GM23338 (cell line): ENCODE measurements around the gene COL9A3. TPM values are rescaled to one million over a fixed set of nuclear protein-coding genes. Genes with fewer than 3 reads are reported as not detected.
A peak's percentile ranks its signal among the peaks of the same experiment; 100 is the strongest.

Source experiments
- ATAC-seq: fragments of 200-7000 bp; cut with Tn5 transposase; 3 replicates; pipeline ENCODE4 v1.9.1; 2020
- DNase-seq: peaks from one replicate; pipeline ENCODE4 v3.0.0-alpha.2; 2015; ENCODE audit warnings: low spot score
- H2AFZ ChIP-seq: fragments of 200-600 bp; sonication (generic); 2 replicates; pipeline ENCODE4 v1.8.0; 2016; ENCODE audit warnings: antibody characterized with exemption, mild to moderate bottlenecking, moderate library complexity
- H3F3A ChIP-seq: fragments of 200-600 bp; sonication (generic); replicated peaks from 2 replicates; pipeline ENCODE4 v1.8.0; 2017; ENCODE audit warnings: antibody characterized with exemption, mixed run types, low read depth
- H3K27ac ChIP-seq: fragments of 200-600 bp; sonication (generic); 2 replicates; pipeline ENCODE4 v1.6.1; 2016; ENCODE audit warnings: low read depth
- H3K27me3 ChIP-seq: fragments of 200-600 bp; sonication (generic); 2 replicates; pipeline ENCODE4 v1.8.0; 2016; ENCODE audit warnings: mild to moderate bottlenecking, mixed run types, moderate library complexity; ENCODE audit not compliant: insufficient read depth
- H3K36me3 ChIP-seq: fragments of 200-600 bp; sonication (generic); 2 replicates; pipeline ENCODE4 v1.8.0; 2016; ENCODE audit warnings: mild to moderate bottlenecking; ENCODE audit not compliant: insufficient read depth
- H3K4me1 ChIP-seq: fragments of 200-600 bp; sonication (generic); 2 replicates; pipeline ENCODE4 v1.8.0; 2016; ENCODE audit warnings: mild to moderate bottlenecking, moderate library complexity; ENCODE audit not compliant: insufficient read depth
- H3K4me2 ChIP-seq: fragments of 200-600 bp; sonication (generic); 2 replicates; pipeline ENCODE4 v1.7.1; 2017; ENCODE audit warnings: mixed run types
- H3K4me3 ChIP-seq: fragments of 200-600 bp; sonication (generic); 2 replicates; pipeline ENCODE4 v1.6.1; 2016; ENCODE audit warnings: mixed run types
- H3K79me2 ChIP-seq: fragments of 200-600 bp; sonication (generic); replicated peaks from 2 replicates; pipeline ENCODE4 v1.8.0; 2017; ENCODE audit warnings: mild to moderate bottlenecking; ENCODE audit not compliant: insufficient read depth
- H3K9me2 ChIP-seq: fragments of 200-600 bp; sonication (generic); 2 replicates; pipeline ENCODE4 v1.8.0; 2017; ENCODE audit not compliant: insufficient read depth
- H4K20me1 ChIP-seq: fragments of 200-600 bp; sonication (generic); replicated peaks from 2 replicates; pipeline ENCODE4 v1.8.0; 2017; ENCODE audit warnings: mild to moderate bottlenecking; ENCODE audit not compliant: insufficient read depth
- H3K27ac Mint-ChIP-seq: 2 replicates; pipeline ENCODE4 v1.8.0; 2020; ENCODE audit warnings: inconsistent platforms, mild to moderate bottlenecking, moderate library complexity, mixed read lengths
- H3K27me3 Mint-ChIP-seq: 3 replicates; pipeline ENCODE4 v1.8.0; 2022; ENCODE audit warnings: low read depth, mild to moderate bottlenecking, moderate library complexity, mixed read lengths, inconsistent platforms; ENCODE audit not compliant: insufficient read depth, poor library complexity
- H3K36me3 Mint-ChIP-seq: 3 replicates; pipeline ENCODE4 v1.8.0; 2021; ENCODE audit warnings: low read depth, mild to moderate bottlenecking, inconsistent platforms, moderate library complexity, mixed read lengths
- H3K4me1 Mint-ChIP-seq: 3 replicates; pipeline ENCODE4 v1.8.0; 2020; ENCODE audit warnings: mild to moderate bottlenecking, inconsistent platforms, mixed read lengths
- H3K4me3 Mint-ChIP-seq: 3 replicates; pipeline ENCODE4 v1.8.0; 2021; ENCODE audit warnings: moderate library complexity, mild to moderate bottlenecking, inconsistent platforms, mixed read lengths
- H3K9me3 Mint-ChIP-seq: 3 replicates; pipeline ENCODE4 v1.8.0; 2020; ENCODE audit warnings: moderate library complexity, mild to moderate bottlenecking, inconsistent platforms, mixed read lengths
- CREB1 ChIP-seq: fragments of 250-450 bp; sonication (Bioruptor Pico); IDR thresholded peaks from 2 replicates; pipeline ENCODE4 v1.5.0; 2020; ENCODE audit warnings: low read depth, mild to moderate bottlenecking, moderate library complexity
- EZH2 ChIP-seq: fragments of 200-600 bp; sonication (generic); IDR thresholded peaks from one replicate; pipeline ENCODE4 v1.8.0; 2017; ENCODE audit warnings: antibody characterized with exemption, mild to moderate bottlenecking, low read depth; ENCODE audit not compliant: unreplicated experiment
- JUNB ChIP-seq: IDR thresholded peaks from one replicate; pipeline ENCODE4 v1.6.1; 2016; ENCODE audit warnings: antibody characterized with exemption; ENCODE audit not compliant: unreplicated experiment
- NANOG ChIP-seq: IDR thresholded peaks from 2 replicates; pipeline ENCODE4 v1.6.1; 2016; ENCODE audit warnings: antibody characterized with exemption, borderline replicate concordance
- POLR2AphosphoS5 ChIP-seq: IDR thresholded peaks from 2 replicates; pipeline ENCODE4 v1.6.1; 2016; ENCODE audit warnings: antibody characterized with exemption, low read depth
- STAT1 ChIP-seq: IDR thresholded peaks from one replicate; pipeline ENCODE4 v1.6.1; 2016; ENCODE audit warnings: antibody characterized with exemption; ENCODE audit not compliant: unreplicated experiment
- ZNF114 ChIP-seq: fragments of 250-450 bp; sonication (Bioruptor Pico); IDR thresholded peaks from 2 replicates; pipeline ENCODE4 v1.5.0; 2020; ENCODE audit warnings: mild to moderate bottlenecking, moderate library complexity
- ZNF331 ChIP-seq: fragments of 250-450 bp; sonication (Bioruptor Pico); IDR thresholded peaks from 2 replicates; pipeline ENCODE4 v1.5.0; 2020; ENCODE audit warnings: low read depth, mild to moderate bottlenecking, moderate library complexity
- polyA plus RNA-seq: library from polyadenylated mRNA; unstranded; fragments of >200 nt; fragmentation: Nextera tagmentation; extraction: Ambion mirVana; gene quantifications from 2 replicates; pipeline ENCODE4 v1.2.1, GENCODE V29; 2016
- total RNA-seq: library from RNA; depleted of rRNA; stranded (reverse); fragments of >200 nt; shearing (Covaris generic); gene quantifications from 2 replicates; pipeline ENCODE4 v1.2.3, GENCODE V29; 2014
- TF ChIP-seq, protein P1 (sequence below): IDR thresholded peaks from one replicate; pipeline ENCODE4 v1.6.1; 2018; ENCODE audit warnings: antibody characterized with exemption; ENCODE audit not compliant: unreplicated experiment
- TF ChIP-seq, protein P2 (sequence below): IDR thresholded peaks from 2 replicates; pipeline ENCODE4 v1.6.1; 2016; ENCODE audit warnings: antibody characterized with exemption
- TF ChIP-seq, protein P3 (sequence below), 2 experiments: fragments of 200-600 bp in 1 of 2; sonication (generic) in 1 of 2; conservative IDR thresholded peaks; 2 replicates each; pipeline versions ENCODE4 v1.5.1 to v1.6.1; 2016 to 2017; ENCODE audit warnings: antibody characterized with exemption in 2 of 2, low read depth in 2 of 2, mild to moderate bottlenecking in 2 of 2, moderate library complexity in 1 of 2

The COL9A3 gene
- total and polyA plus RNA-seq, 2 experiments from 2014 or later, result 74.9 to 113 TPM

DNA sequence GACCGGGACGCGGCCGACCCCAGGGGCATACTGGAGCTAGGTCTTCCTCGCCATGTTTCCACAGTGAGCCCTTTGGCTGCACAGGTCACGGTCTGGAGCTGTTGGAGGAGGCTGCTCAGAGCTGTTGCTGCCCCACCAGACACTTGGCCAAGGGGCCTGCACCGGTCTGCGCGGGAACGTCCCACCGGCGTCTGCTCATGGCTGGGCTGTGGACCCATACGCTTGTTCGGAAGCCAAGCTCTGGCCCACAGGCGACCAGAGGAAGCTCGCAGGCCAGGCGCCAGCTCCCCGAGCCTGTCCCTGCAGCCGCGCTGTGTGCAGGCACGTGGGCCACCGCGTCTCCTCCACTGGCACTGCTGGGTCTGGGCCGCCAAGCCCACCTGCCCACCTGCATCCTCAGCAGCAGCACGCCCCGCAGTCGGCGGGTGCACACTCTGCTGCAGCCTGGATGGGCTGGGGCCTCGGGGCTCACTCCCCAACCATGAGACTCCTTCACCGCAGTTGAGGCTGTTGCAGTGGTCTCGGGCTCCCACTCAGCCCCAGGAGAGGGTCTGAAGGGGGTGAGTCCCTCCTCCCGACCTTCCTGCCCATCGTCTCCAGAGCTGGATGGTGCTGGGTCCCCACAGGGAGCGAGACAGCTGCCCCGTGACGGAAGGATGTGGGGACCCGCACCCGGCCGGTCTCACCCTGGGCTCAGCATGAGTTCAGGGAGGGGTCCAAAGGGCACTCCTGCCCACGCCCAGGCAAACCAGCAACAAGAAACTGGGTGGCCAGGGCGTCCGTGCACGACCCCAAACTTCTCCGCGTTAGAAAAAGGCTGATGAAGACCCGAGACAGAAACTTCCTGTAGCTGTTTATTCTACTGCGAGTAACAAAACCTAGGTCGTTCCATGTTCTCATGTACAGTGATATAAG, 60.3 kb downstream of the COL9A3 start (continued):
- TF ChIP-seq STAT1 (no peak), ZNF114 (CRISPR knock-in tag) (no peak)
- TF ChIP-seq, protein P1, sequence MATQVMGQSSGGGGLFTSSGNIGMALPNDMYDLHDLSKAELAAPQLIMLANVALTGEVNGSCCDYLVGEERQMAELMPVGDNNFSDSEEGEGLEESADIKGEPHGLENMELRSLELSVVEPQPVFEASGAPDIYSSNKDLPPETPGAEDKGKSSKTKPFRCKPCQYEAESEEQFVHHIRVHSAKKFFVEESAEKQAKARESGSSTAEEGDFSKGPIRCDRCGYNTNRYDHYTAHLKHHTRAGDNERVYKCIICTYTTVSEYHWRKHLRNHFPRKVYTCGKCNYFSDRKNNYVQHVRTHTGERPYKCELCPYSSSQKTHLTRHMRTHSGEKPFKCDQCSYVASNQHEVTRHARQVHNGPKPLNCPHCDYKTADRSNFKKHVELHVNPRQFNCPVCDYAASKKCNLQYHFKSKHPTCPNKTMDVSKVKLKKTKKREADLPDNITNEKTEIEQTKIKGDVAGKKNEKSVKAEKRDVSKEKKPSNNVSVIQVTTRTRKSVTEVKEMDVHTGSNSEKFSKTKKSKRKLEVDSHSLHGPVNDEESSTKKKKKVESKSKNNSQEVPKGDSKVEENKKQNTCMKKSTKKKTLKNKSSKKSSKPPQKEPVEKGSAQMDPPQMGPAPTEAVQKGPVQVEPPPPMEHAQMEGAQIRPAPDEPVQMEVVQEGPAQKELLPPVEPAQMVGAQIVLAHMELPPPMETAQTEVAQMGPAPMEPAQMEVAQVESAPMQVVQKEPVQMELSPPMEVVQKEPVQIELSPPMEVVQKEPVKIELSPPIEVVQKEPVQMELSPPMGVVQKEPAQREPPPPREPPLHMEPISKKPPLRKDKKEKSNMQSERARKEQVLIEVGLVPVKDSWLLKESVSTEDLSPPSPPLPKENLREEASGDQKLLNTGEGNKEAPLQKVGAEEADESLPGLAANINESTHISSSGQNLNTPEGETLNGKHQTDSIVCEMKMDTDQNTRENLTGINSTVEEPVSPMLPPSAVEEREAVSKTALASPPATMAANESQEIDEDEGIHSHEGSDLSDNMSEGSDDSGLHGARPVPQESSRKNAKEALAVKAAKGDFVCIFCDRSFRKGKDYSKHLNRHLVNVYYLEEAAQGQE, result no peak

DNA sequence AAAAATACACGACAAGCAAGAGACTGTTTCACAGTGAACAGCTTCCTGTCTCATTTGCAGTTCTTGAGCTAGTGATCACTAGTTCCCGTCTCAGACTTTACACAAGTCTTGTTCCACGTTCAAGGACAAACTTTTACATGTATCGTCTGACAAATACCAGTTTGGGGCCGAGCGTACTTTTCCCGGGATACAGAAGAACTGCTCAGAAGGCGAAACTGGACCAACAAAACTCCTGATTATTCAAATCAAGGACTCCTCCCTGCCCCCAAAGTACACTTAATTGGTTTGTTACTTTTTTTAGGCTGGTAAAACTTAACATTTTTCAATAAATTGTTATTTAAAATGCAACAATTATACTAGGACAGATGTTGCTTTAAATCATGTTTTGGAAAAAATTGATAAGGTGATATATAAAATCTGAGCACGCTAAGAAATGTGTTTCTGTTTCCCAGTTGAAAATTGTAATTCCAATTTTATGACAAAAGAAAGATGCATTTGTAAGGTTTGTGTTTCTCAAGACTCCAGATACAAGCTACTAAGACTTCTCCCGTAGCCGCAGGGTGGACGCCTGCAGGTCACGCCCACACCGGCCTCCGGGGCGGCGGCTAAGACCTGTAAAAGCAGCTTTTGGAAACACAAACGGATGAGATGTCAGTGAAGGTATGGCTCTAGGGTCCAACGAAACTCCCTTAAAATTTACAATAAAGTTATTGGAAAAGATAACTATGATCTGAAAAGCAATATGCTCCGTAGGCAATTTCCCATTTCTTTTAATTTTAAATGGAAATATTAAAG, 61.6 kb downstream of the COL9A3 start:
- H3K4me3 ChIP-seq, result peak overlapping the region; percentile 59
- no peaks in the 10 kb centered on the region for H3K27me3 ChIP-seq
- Mint-ChIP-seq H3K4me3 (peak overlapping the region; percentile 46), H3K4me1 (peaks cover 36% of the 10 kb centered on the region), H3K9me3 (peaks cover 5% of the 10 kb centered on the region), H3K36me3 (peaks cover 14% of the 10 kb centered on the region), H3K27me3 (peaks cover 31% of the 10 kb centered on the region), H3K27ac (no peak overlapping the region)
- no peak overlapping the region for H2AFZ ChIP-seq
- peaks cover 21% of the 10 kb centered on the region; the same call in 1 of the 2 replicates for H3K4me1 ChIP-seq
- no peaks in the 10 kb centered on the region for H3K79me2 ChIP-seq
- DNase-seq (peak; percentile 74), ATAC-seq (peak; percentile 44)
- peaks cover 3% of the 10 kb centered on the region; the same call in 1 of the 2 replicates for H4K20me1 ChIP-seq
- H3K9me2 ChIP-seq, result no peaks in the 10 kb centered on the region
- 0 out of 2 replicates have a peak, but pooled peaks cover 3% of the 10 kb centered on the region for H3K36me3 ChIP-seq
- H3K27ac ChIP-seq, result no peak overlapping the region
- peak overlapping the region; percentile 83 for H3K4me2 ChIP-seq
- H3F3A ChIP-seq, result peaks cover 32% of the 10 kb centered on the region
- TF ChIP-seq, protein P2, sequence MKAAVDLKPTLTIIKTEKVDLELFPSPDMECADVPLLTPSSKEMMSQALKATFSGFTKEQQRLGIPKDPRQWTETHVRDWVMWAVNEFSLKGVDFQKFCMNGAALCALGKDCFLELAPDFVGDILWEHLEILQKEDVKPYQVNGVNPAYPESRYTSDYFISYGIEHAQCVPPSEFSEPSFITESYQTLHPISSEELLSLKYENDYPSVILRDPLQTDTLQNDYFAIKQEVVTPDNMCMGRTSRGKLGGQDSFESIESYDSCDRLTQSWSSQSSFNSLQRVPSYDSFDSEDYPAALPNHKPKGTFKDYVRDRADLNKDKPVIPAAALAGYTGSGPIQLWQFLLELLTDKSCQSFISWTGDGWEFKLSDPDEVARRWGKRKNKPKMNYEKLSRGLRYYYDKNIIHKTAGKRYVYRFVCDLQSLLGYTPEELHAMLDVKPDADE, result no peak
- TF ChIP-seq ZNF114 (CRISPR knock-in tag) (no peak), JUNB (no peak), POLR2AphosphoS5 (no peak), NANOG (no peak), ZNF331 (CRISPR knock-in tag) (no peak), EZH2 (no peak), CREB1 (CRISPR knock-in tag) (no peak)
- TF ChIP-seq, protein P1, result no peak
- TF ChIP-seq, protein P3, sequence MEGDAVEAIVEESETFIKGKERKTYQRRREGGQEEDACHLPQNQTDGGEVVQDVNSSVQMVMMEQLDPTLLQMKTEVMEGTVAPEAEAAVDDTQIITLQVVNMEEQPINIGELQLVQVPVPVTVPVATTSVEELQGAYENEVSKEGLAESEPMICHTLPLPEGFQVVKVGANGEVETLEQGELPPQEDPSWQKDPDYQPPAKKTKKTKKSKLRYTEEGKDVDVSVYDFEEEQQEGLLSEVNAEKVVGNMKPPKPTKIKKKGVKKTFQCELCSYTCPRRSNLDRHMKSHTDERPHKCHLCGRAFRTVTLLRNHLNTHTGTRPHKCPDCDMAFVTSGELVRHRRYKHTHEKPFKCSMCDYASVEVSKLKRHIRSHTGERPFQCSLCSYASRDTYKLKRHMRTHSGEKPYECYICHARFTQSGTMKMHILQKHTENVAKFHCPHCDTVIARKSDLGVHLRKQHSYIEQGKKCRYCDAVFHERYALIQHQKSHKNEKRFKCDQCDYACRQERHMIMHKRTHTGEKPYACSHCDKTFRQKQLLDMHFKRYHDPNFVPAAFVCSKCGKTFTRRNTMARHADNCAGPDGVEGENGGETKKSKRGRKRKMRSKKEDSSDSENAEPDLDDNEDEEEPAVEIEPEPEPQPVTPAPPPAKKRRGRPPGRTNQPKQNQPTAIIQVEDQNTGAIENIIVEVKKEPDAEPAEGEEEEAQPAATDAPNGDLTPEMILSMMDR (conservative IDR thresholded peaks at IDR 0.05; ENCODE audit: low read depth in 2 of 2), result no peak
